Spleen (tissue), 11 donors: ENCODE results near the gene TBC1D16. TPM values are rescaled to one million over a fixed set of nuclear protein-coding genes. Genes with fewer than 3 reads are reported as not detected.

Experiments
- DNase-seq: peaks from one replicate; pipeline ENCODE4 v3.0.0-alpha.2; 2020
- H3K27ac ChIP-seq, 8 donors: fragments of 200-600 bp; sonication (generic) in 7 of 8; 1 replicate in 4 of 8; 2 replicates in 4 of 8; pipeline versions ENCODE4 v1.5.0 to v1.8.0; 2016 to 2021; ENCODE audit warnings: inconsistent platforms in 4 of 8, mild to moderate bottlenecking in 4 of 8, moderate library complexity in 1 of 8
- H3K27me3 ChIP-seq, 7 donors: fragments of 200-600 bp; sonication (generic) in 6 of 7; replicated peaks in 1 of 7; 1 replicate in 4 of 7; 2 replicates in 3 of 7; pipeline versions ENCODE4 v1.5.0 to v1.8.0; 2016 to 2021; ENCODE audit warnings: inconsistent platforms in 3 of 7, mild to moderate bottlenecking in 1 of 7
- H3K36me3 ChIP-seq, 6 donors: fragments of 200-600 bp; sonication (generic) in 5 of 6; 1 replicate in 4 of 6; 2 replicates in 2 of 6; pipeline versions ENCODE4 v1.5.0 to v1.8.0; 2016 to 2021; ENCODE audit warnings: inconsistent platforms in 2 of 6
- H3K4me1 ChIP-seq, 6 donors: fragments of 200-600 bp; sonication (generic) in 5 of 6; 1 replicate in 3 of 6; 2 replicates in 3 of 6; pipeline versions ENCODE4 v1.5.0 to v1.8.0; 2016 to 2021; ENCODE audit warnings: inconsistent platforms in 3 of 6
- H3K4me3 ChIP-seq, 8 donors: fragments of 200-600 bp; sonication (generic) in 7 of 8; 1 replicate in 4 of 8; 2 replicates in 4 of 8; pipeline versions ENCODE4 v1.5.0 to v1.8.0; 2016 to 2021; ENCODE audit warnings: inconsistent platforms in 4 of 8, mild to moderate bottlenecking in 4 of 8, moderate library complexity in 2 of 8
- H3K9me3 ChIP-seq, 8 donors: fragments of 200-600 bp; sonication (generic) in 7 of 8; 1 replicate in 4 of 8; 2 replicates in 4 of 8; pipeline versions ENCODE4 v1.5.0 to v1.8.0; 2016 to 2021; ENCODE audit warnings: inconsistent platforms in 4 of 8
- CTCF ChIP-seq, 11 experiments: fragments of 200-600 bp in 7 of 11; fragments of 450-650 bp in 4 of 11; sonication (generic) in 4 of 11; IDR thresholded peaks in 8 of 11; conservative IDR thresholded peaks in 3 of 11; 1 replicate in 7 of 11; 2 replicates in 4 of 11; pipeline versions ENCODE4 v1.4.0 to v1.8.0; 2016 to 2021; ENCODE audit warnings: antibody characterized with exemption in 11 of 11, inconsistent platforms in 4 of 11, mild to moderate bottlenecking in 1 of 11
- POLR2A ChIP-seq, 3 donors: fragments of 450-650 bp; IDR thresholded peaks; one replicate each; pipeline ENCODE4 v1.5.1; 2017; ENCODE audit warnings: antibody characterized with exemption in 3 of 3, mild to moderate bottlenecking in 1 of 3
- POLR2AphosphoS5 ChIP-seq, 3 donors: sonication (generic); formaldehyde crosslinking; IDR thresholded peaks; one replicate each; pipeline ENCODE4 v1.5.1; 2017; ENCODE audit warnings: antibody characterized with exemption in 3 of 3
- WGBS, 5 donors: extraction: QIAGEN DNeasy Blood & Tissue Kit in 3 of 5; methylation state at CpG; one replicate each; pipeline versions ENCODE4 v1.1.5 to v1.1.7; 2013 to 2018; 5-methylcytosine and 5-hydroxymethylcytosine counted together
- intact Hi-C: fragments of 100-400 bp; cut with DNase I; formaldehyde crosslinking; loops from one replicate; pipeline ENCODE4 v1.15.0; 2023; ENCODE audit warnings: low total_unique reads
- polyA plus RNA-seq, 3 donors: library from polyadenylated mRNA; stranded (reverse); fragments of 200-250 nt; gene quantifications; one replicate each; pipeline ENCODE4 v1.2.1, GENCODE V29; 2013
- total RNA-seq, 7 donors: library from RNA; depleted of rRNA in 3 of 7; stranded (reverse); fragments of >200 nt in 3 of 7; fragmentation: NEBNext Ultra II Directional in 4 of 7; extraction: Animal tissue kit (Norgen Biotek cat#: 25700) in 4 of 7; gene quantifications; one replicate each; pipeline versions ENCODE4 v1.1.0 to v1.2.1, GENCODE V29; 2016 to 2021
- donor health status: healthy with polysubstance abuse.
- donor health status: DM: no; HTN: no; CAD: no; lungs with moderate emphysema.
- donor health status: DM: no; HTN: no; CAD: no.
- donor health status: Bipolar disorder and iron deficiency.
- donor health status: healthy.
- donor health status: DM: no; HTN: no; CAD: no.
- donor health status: DM: yes; HTN: yes; CAD: no.

The TBC1D16 gene
- total and polyA plus RNA-seq, 10 donors: 1.3 to 33.6 (median 15.7) TPM

- no peak for DNase-seq
- TF ChIP-seq POLR2AphosphoS5 (IDR thresholded peaks at IDR 0.05): no peak
- TF ChIP-seq CTCF (IDR thresholded peaks at IDR 0.05 in 8 of 11, conservative IDR thresholded peaks at IDR 0.05 in 3 of 11): no peak
- no peak for TF ChIP-seq POLR2A (IDR thresholded peaks at IDR 0.05)
- 87 to 95% (median 88%) methylated on average over 21 of the region's 21 CpGs for WGBS, 5 donors
- Histone ChIP-seq H3K36me3 (no peaks in the 10 kb centered on the region), H3K27me3 (no peaks in the 10 kb centered on the region), H3K27ac (no peak overlapping the region), H3K4me3 (no peak overlapping the region), H3K9me3 (peaks cover 0 to 5% (median 0%) of the 10 kb centered on the region in 8 donors), H3K4me1 (no peaks in the 10 kb centered on the region)
- intact Hi-C loops: no loop called here
Measured at GRCh38 chr17:80018917-80019651, 16.6 kb downstream of the TBC1D16 start.

- no peak for TF ChIP-seq POLR2A (IDR thresholded peaks at IDR 0.05)
- TF ChIP-seq POLR2AphosphoS5 (IDR thresholded peaks at IDR 0.05): no peak
- TF ChIP-seq CTCF (IDR thresholded peaks at IDR 0.05 in 8 of 11, conservative IDR thresholded peaks at IDR 0.05 in 3 of 11): no peak
- H3K4me3 ChIP-seq: no peak overlapping the region
- WGBS, 5 donors: 90 to 94% (median 93%) methylated on average over 18 of the region's 18 CpGs
- H3K9me3 ChIP-seq: peaks cover 0 to 5% (median 0%) of the 10 kb centered on the region in 8 donors
- no peaks in the 10 kb centered on the region for H3K4me1 ChIP-seq
- no peak overlapping the region for H3K27ac ChIP-seq
- DNase-seq: no peak
- H3K27me3 ChIP-seq: no peaks in the 10 kb centered on the region
- H3K36me3 ChIP-seq: peaks cover 0 to 11% (median 4%) of the 10 kb centered on the region in 6 donors
- intact Hi-C loops: no loop called here
Measured at GRCh38 chr17:80017226-80018010, 18.3 kb downstream of the TBC1D16 start.

- no peak overlapping the region for H3K4me3 ChIP-seq
- intact Hi-C loops: no loop called here
- peaks cover 0 to 5% (median 0%) of the 10 kb centered on the region in 8 donors for H3K9me3 ChIP-seq
- 88 to 93% (median 88%) methylated on average over 26 to 33 of the region's 33 CpGs for WGBS, 5 donors
- peak; percentile 54 for DNase-seq
- peaks cover 0 to 10% (median 8%) of the 10 kb centered on the region in 6 donors for H3K4me1 ChIP-seq
- TF ChIP-seq POLR2A (IDR thresholded peaks at IDR 0.05) (no peak), CTCF (IDR thresholded peaks at IDR 0.05 in 8 of 11, conservative IDR thresholded peaks at IDR 0.05 in 3 of 11) (no peak), POLR2AphosphoS5 (IDR thresholded peaks at IDR 0.05) (no peak)
- H3K27ac ChIP-seq: no peak overlapping the region
- peaks cover 0 to 44% (median 4%) of the 10 kb centered on the region in 6 donors for H3K36me3 ChIP-seq
- H3K27me3 ChIP-seq: no peaks in the 10 kb centered on the region
Measured at GRCh38 chr17:80012765-80013741, 22.6 kb downstream of the TBC1D16 start.
